ENCODE results near the gene CPLANE2.
"Not testable (repeated sequence)": the region's sequence is repeated elsewhere in the genome, so short reads cannot be mapped to it uniquely, and the experiment has no call there.

The CPLANE2 gene

GRCh38 chr1:16248603-16249516, 11.9 kb upstream of the CPLANE2 start:
- DNase-seq (ENCODE audit: low read depth), result no peak

GRCh38 chr1:16248007-16248436, 11.0 kb upstream of the CPLANE2 start:
- DNase-seq (ENCODE audit: low read depth), result no peak

- DNase-seq (ENCODE audit: low read depth), result no peak
These were observed 10.5 kb upstream of the CPLANE2 start for GRCh38 chr1:16247441-16247840.

- DNase-seq (ENCODE audit: low read depth), result no peak
These were observed 10.0 kb upstream of the CPLANE2 start for GRCh38 chr1:16246961-16247360.

GRCh38 chr1:16246239-16246638, 9.3 kb upstream of the CPLANE2 start:
- not testable (repeated sequence) for DNase-seq (ENCODE audit: low read depth)

GRCh38 chr1:16245476-16246196, 8.7 kb upstream of the CPLANE2 start:
- no peak for DNase-seq (ENCODE audit: low read depth)

- DNase-seq (ENCODE audit: low read depth), result no peak
These were observed 7.8 kb upstream of the CPLANE2 start for GRCh38 chr1:16244650-16245285.

GRCh38 chr1:16243936-16244649, 7.1 kb upstream of the CPLANE2 start:
- DNase-seq (ENCODE audit: low read depth), result peak; percentile 61

- no peak for DNase-seq (ENCODE audit: low read depth)
These were observed 6.2 kb upstream of the CPLANE2 start for GRCh38 chr1:16243215-16243610.

- no peak for DNase-seq (ENCODE audit: low read depth)
These were observed 5.7 kb upstream of the CPLANE2 start for GRCh38 chr1:16242556-16243214.

- no peak for DNase-seq (ENCODE audit: low read depth)
These were observed 4.3 kb upstream of the CPLANE2 start for GRCh38 chr1:16241221-16241708.

- no peak for DNase-seq (ENCODE audit: low read depth)
These were observed 3.0 kb upstream of the CPLANE2 start for GRCh38 chr1:16239972-16240491.

- DNase-seq (ENCODE audit: low read depth), result no peak
These were observed 404 bp upstream of the CPLANE2 start for GRCh38 chr1:16237343-16237830.

- DNase-seq (ENCODE audit: low read depth), result peak; percentile 43
These were observed 956 bp downstream of the CPLANE2 start for GRCh38 chr1:16235944-16236510.

GRCh38 chr1:16235347-16235746, 1.6 kb downstream of the CPLANE2 start:
- no peak for DNase-seq (ENCODE audit: low read depth)

- DNase-seq (ENCODE audit: low read depth), result no peak
These were observed 3.6 kb downstream of the CPLANE2 start for GRCh38 chr1:16233431-16233830.

GRCh38 chr1:16232316-16232710, 4.7 kb downstream of the CPLANE2 start:
- no peak for DNase-seq (ENCODE audit: low read depth)

GRCh38 chr1:16231331-16232315, 5.4 kb downstream of the CPLANE2 start:
- DNase-seq (ENCODE audit: low read depth), result no peak

- DNase-seq (ENCODE audit: low read depth), result no peak
These were observed 6.2 kb downstream of the CPLANE2 start for GRCh38 chr1:16230744-16231143.

Measured in T follicular helper cell (primary cell).